PC-9 (cell line): ENCODE data around the gene OR2A12. TPM values are rescaled to one million over a fixed set of nuclear protein-coding genes. Genes with fewer than 3 reads are reported as not detected.

Experiments
- BruUV-seq: library from RNA; stranded (reverse); fragments of 400-500 nt; replicated peaks from 2 replicates; lab custom pipeline; 2021; lab: Mats Ljungman, UMichigan
- CTCF ChIA-PET: fragments of 300-600 bp; sonication (Branson Sonifier 250); formaldehyde crosslinking; loops from one replicate; lab custom pipeline; 2022; ENCODE audit warnings: antibody characterized with exemption; lab: Charles Lee
- POLR2A ChIA-PET: fragments of 300-600 bp; sonication (Branson Sonifier 250); formaldehyde crosslinking; loops from one replicate; lab custom pipeline; 2022; ENCODE audit warnings: antibody characterized with exemption; ENCODE audit not compliant: unreplicated experiment; lab: Charles Lee
- DNase-seq, 2 experiments: peaks; one replicate each; pipeline versions ENCODE4 v3.0.0 to v3.0.0-alpha.2; 2015 to 2022; ENCODE audit warnings: mixed read lengths in 1 of 2
- H2AFZ ChIP-seq: fragments of 200-600 bp; sonication (generic); 2 replicates; pipeline ENCODE4 v1.8.1; 2017; ENCODE audit warnings: antibody characterized with exemption
- H3F3A ChIP-seq: fragments of 200-600 bp; sonication (generic); 2 replicates; pipeline ENCODE4 v1.8.1; 2017; ENCODE audit warnings: antibody characterized with exemption, mild to moderate bottlenecking, low read depth; ENCODE audit not compliant: insufficient read depth
- H3K27ac ChIP-seq: fragments of 200-600 bp; sonication (generic); 2 replicates; pipeline ENCODE4 v1.6.1; 2016; ENCODE audit warnings: mixed run types
- H3K27me3 ChIP-seq: fragments of 200-600 bp; sonication (generic); 2 replicates; pipeline ENCODE4 v1.6.1; 2016; ENCODE audit warnings: low read depth, mixed run types; ENCODE audit not compliant: insufficient read depth
- H3K36me3 ChIP-seq: fragments of 200-600 bp; sonication (generic); 2 replicates; pipeline ENCODE4 v1.6.1; 2016; ENCODE audit warnings: low read depth, mixed run types
- H3K4me1 ChIP-seq: fragments of 200-600 bp; sonication (generic); replicated peaks from 2 replicates; pipeline ENCODE4 v1.6.1; 2016; ENCODE audit warnings: mixed run types; ENCODE audit not compliant: insufficient read depth
- H3K4me2 ChIP-seq: fragments of 200-600 bp; sonication (generic); 2 replicates; pipeline ENCODE4 v1.6.1; 2017; ENCODE audit warnings: mixed run types
- H3K4me3 ChIP-seq: fragments of 200-600 bp; sonication (generic); 2 replicates; pipeline ENCODE4 v1.6.1; 2016; ENCODE audit warnings: mixed run types
- H3K79me2 ChIP-seq: fragments of 200-600 bp; sonication (generic); 2 replicates; pipeline ENCODE4 v1.6.1; 2017; ENCODE audit warnings: low read depth, mixed run types
- H3K9me2 ChIP-seq: fragments of 200-600 bp; sonication (generic); 2 replicates; pipeline ENCODE4 v1.8.1; 2017; ENCODE audit warnings: mild to moderate bottlenecking; ENCODE audit not compliant: insufficient read depth
- H3K9me3 ChIP-seq: fragments of 200-600 bp; sonication (generic); 2 replicates; pipeline ENCODE4 v1.8.1; 2016; ENCODE audit warnings: low read depth; ENCODE audit not compliant: insufficient read depth
- H4K20me1 ChIP-seq: fragments of 200-600 bp; sonication (generic); 2 replicates; pipeline ENCODE4 v1.8.1; 2017; ENCODE audit not compliant: insufficient read depth
- CTCF ChIP-seq: fragments of 200-600 bp; sonication (generic); conservative IDR thresholded peaks from 2 replicates; pipeline ENCODE4 v1.6.1; 2017; ENCODE audit warnings: mixed run types, antibody characterized with exemption, mild to moderate bottlenecking, moderate library complexity
- EZH2 ChIP-seq: fragments of 200-600 bp; sonication (generic); IDR thresholded peaks from 2 replicates; pipeline ENCODE4 v1.8.0; 2017; ENCODE audit warnings: antibody characterized with exemption, low read depth
- intact Hi-C: fragments of 100-400 bp; cut with micrococcal nuclease; formaldehyde crosslinking; loops from one replicate; pipeline ENCODE4 v1.10.0; 2022; ENCODE audit not compliant: unreplicated experiment
- total RNA-seq: library from RNA; stranded (reverse); gene quantifications from 2 replicates; pipeline ENCODE4 v1.2.3, GENCODE V29; 2021

OR2A12 gene
- total RNA-seq, 1 experiment from 2014 or later, result not detected

DNA sequence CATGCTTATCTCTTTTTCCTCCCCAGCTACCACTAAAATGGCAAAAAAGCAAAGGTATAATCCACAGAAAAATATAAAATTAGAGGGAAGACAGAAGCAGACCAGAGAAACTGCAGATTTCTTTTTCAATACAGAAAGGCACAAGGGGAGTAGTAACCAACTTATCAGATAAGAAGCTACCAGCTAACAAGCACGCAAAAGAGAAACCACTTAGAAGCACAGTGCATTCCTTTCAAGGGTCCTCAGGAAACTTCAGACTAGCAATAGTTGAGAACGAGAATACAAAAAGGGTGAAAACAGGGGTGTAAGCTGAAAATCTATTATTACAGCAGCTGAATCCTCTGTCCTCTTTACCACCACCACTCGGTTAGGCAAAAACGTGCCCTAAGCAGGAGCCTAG, 47.2 kb upstream of the OR2A12 start:
- Histone ChIP-seq H4K20me1 (no peaks in the 10 kb centered on the region), H3K27ac (no peak overlapping the region), H3K4me1 (no peaks in the 10 kb centered on the region), H3K4me3 (no peak overlapping the region), H3K27me3 (no peaks in the 10 kb centered on the region), H3K9me2 (no peaks in the 10 kb centered on the region), H2AFZ (no peak overlapping the region), H3K36me3 (no peaks in the 10 kb centered on the region), H3F3A (no peaks in the 10 kb centered on the region), H3K4me2 (no peak overlapping the region), H3K9me3 (no peaks in the 10 kb centered on the region), H3K79me2 (no peaks in the 10 kb centered on the region)
- intact Hi-C loops, result no loop called here
- no TSS peak for BruUV-seq
- DNase-seq, result no peak
- TF ChIP-seq EZH2 (no peak), CTCF (no peak)
- POLR2A ChIA-PET, result no interaction called here
- CTCF ChIA-PET, result no interaction called here

- H3K4me2 ChIP-seq, result no peak within 1 kb of the TSS
- H3F3A ChIP-seq, result no peaks in the 10 kb centered on the region
- H3K9me3 ChIP-seq, result no peaks in the 10 kb centered on the region
- no peaks in the 10 kb centered on the region for H3K4me1 ChIP-seq
- no peak within 1 kb of the TSS for H3K27ac ChIP-seq
- H2AFZ ChIP-seq, result no peak within 1 kb of the TSS
- ChIA-PET CTCF (no interaction called here), POLR2A (no interaction called here)
- H3K4me3 ChIP-seq, result no peak within 1 kb of the TSS
- no peaks in the 10 kb centered on the region for H3K9me2 ChIP-seq
- BruUV-seq, result no TSS peak
- no peaks in the 10 kb centered on the region for H3K27me3 ChIP-seq
- H3K79me2 ChIP-seq, result no peaks in the 10 kb centered on the region
- no peak for TF ChIP-seq CTCF
- TF ChIP-seq EZH2, result no peak
- intact Hi-C loops, result no loop called here
- no peak for DNase-seq
- no peaks in the 10 kb centered on the region for H4K20me1 ChIP-seq
- no peaks in the 10 kb centered on the region for H3K36me3 ChIP-seq
These were observed 37.4 kb upstream of the OR2A12 start, which contains the start of gene OR2A5 for GRCh38 chr7:144048648-144049047. Gene OR2A5 (plus strand): TSS chr7:144048948. CDS start chr7:144050402, 1,454 bp downstream.

DNA sequence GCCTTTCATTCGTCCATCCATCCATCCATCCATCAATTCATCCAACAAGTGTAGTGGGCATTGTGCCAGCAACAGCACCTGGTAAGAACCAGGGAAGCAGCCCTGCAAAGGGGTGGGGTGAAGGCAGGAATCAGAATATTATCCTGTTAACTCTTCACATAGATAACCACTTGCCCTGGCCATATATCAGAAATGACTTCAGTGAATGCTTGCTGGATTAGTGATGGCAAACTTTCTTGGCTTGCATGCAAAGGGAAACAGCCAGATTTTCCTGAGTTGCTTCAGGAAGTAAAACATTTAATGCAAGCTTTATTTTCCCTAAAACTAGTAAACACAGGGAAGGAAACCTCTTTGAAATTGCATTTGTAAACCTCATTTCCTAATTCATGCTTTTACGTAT, 36.6 kb upstream of the OR2A12 start:
- intact Hi-C loops, result no loop called here
- no TSS peak for BruUV-seq
- ChIA-PET CTCF (no interaction called here), POLR2A (no interaction called here)
- no peak for DNase-seq
- Histone ChIP-seq H3K36me3 (no peaks in the 10 kb centered on the region), H3K79me2 (no peaks in the 10 kb centered on the region), H3K4me3 (no peak overlapping the region), H3K4me2 (no peak overlapping the region), H3K27me3 (no peaks in the 10 kb centered on the region), H4K20me1 (no peaks in the 10 kb centered on the region), H3K27ac (no peak overlapping the region), H3F3A (no peaks in the 10 kb centered on the region), H3K4me1 (no peaks in the 10 kb centered on the region), H3K9me3 (no peaks in the 10 kb centered on the region), H2AFZ (no peak overlapping the region), H3K9me2 (no peaks in the 10 kb centered on the region)
- TF ChIP-seq EZH2, result no peak
- TF ChIP-seq CTCF, result no peak
